Neural crest cell (in vitro differentiated cells): ENCODE results near the gene ROBO2. TPM values are rescaled to one million over a fixed set of nuclear protein-coding genes. Genes with fewer than 3 reads are reported as not detected.

Source experiments
- DNase-seq: peaks from one replicate; pipeline ENCODE4 v3.0.0; 2021; ENCODE audit warnings: low read depth, mixed read lengths, low spot score
- H3K27ac Mint-ChIP-seq: one replicate; pipeline ENCODE4 v1.8.0; 2021; ENCODE audit warnings: mild to moderate bottlenecking, mixed read lengths; ENCODE audit not compliant: unreplicated experiment
- H3K27me3 Mint-ChIP-seq: 2 replicates; pipeline ENCODE4 v1.8.0; 2021; ENCODE audit warnings: low read depth, mild to moderate bottlenecking, mixed read lengths
- H3K36me3 Mint-ChIP-seq: 2 replicates; pipeline ENCODE4 v1.8.0; 2021; ENCODE audit warnings: low read depth, mild to moderate bottlenecking, mixed read lengths
- H3K4me1 Mint-ChIP-seq: 2 replicates; pipeline ENCODE4 v1.8.0; 2021; ENCODE audit warnings: mixed read lengths
- H3K4me3 Mint-ChIP-seq: one replicate; pipeline ENCODE4 v1.8.0; 2021; ENCODE audit warnings: mild to moderate bottlenecking, mixed read lengths
- H3K9me3 Mint-ChIP-seq: 2 replicates; pipeline ENCODE4 v1.8.0; 2021; ENCODE audit warnings: mixed read lengths
- total RNA-seq: library from RNA; stranded (reverse); gene quantifications from 2 replicates; pipeline ENCODE4 v1.2.1, GENCODE V29; 2021
- TF ChIP-seq, protein P1 (sequence below): fragments of 200-600 bp; sonication (generic); conservative IDR thresholded peaks from 2 replicates; pipeline ENCODE4 v1.5.0; 2021; ENCODE audit warnings: antibody characterized with exemption, mild to moderate bottlenecking

ROBO2 gene
- total RNA-seq, 1 donor from 2014 or later: 27.9 TPM

GRCh38 chr3:77372018-77372417, 332.1 kb downstream of the ROBO2 start:
- DNase-seq: no peak
- Mint-ChIP-seq H3K9me3 (no peaks in the 10 kb centered on the region), H3K27ac (no peak overlapping the region), H3K4me1 (no peaks in the 10 kb centered on the region), H3K4me3 (no peak overlapping the region), H3K36me3 (no peaks in the 10 kb centered on the region), H3K27me3 (no peaks in the 10 kb centered on the region)
- TF ChIP-seq, protein P1, sequence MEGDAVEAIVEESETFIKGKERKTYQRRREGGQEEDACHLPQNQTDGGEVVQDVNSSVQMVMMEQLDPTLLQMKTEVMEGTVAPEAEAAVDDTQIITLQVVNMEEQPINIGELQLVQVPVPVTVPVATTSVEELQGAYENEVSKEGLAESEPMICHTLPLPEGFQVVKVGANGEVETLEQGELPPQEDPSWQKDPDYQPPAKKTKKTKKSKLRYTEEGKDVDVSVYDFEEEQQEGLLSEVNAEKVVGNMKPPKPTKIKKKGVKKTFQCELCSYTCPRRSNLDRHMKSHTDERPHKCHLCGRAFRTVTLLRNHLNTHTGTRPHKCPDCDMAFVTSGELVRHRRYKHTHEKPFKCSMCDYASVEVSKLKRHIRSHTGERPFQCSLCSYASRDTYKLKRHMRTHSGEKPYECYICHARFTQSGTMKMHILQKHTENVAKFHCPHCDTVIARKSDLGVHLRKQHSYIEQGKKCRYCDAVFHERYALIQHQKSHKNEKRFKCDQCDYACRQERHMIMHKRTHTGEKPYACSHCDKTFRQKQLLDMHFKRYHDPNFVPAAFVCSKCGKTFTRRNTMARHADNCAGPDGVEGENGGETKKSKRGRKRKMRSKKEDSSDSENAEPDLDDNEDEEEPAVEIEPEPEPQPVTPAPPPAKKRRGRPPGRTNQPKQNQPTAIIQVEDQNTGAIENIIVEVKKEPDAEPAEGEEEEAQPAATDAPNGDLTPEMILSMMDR: no peak

- H3K4me1 Mint-ChIP-seq: no peaks in the 10 kb centered on the region
- no peaks in the 10 kb centered on the region for H3K27me3 Mint-ChIP-seq
- H3K36me3 Mint-ChIP-seq: no peaks in the 10 kb centered on the region
- H3K9me3 Mint-ChIP-seq: no peaks in the 10 kb centered on the region
- H3K4me3 Mint-ChIP-seq: no peak overlapping the region
- DNase-seq: no peak
- TF ChIP-seq, protein P1: no peak
- no peak overlapping the region for H3K27ac Mint-ChIP-seq
Observed at GRCh38 chr3:77372634-77373346, 332.9 kb downstream of the ROBO2 start.

GRCh38 chr3:77373619-77374018, 333.7 kb downstream of the ROBO2 start:
- Mint-ChIP-seq H3K9me3 (no peaks in the 10 kb centered on the region), H3K27me3 (no peaks in the 10 kb centered on the region), H3K4me3 (no peak overlapping the region), H3K4me1 (no peaks in the 10 kb centered on the region), H3K27ac (no peak overlapping the region), H3K36me3 (no peaks in the 10 kb centered on the region)
- TF ChIP-seq, protein P1: no peak
- no peak for DNase-seq

- Mint-ChIP-seq H3K4me1 (no peaks in the 10 kb centered on the region), H3K27ac (no peak overlapping the region), H3K9me3 (no peaks in the 10 kb centered on the region), H3K27me3 (no peaks in the 10 kb centered on the region), H3K4me3 (no peak overlapping the region), H3K36me3 (no peaks in the 10 kb centered on the region)
- DNase-seq: no peak
- TF ChIP-seq, protein P1: no peak
Observed at GRCh38 chr3:77376511-77376910, 336.6 kb downstream of the ROBO2 start.

GRCh38 chr3:77377717-77378116, 337.8 kb downstream of the ROBO2 start:
- no peak overlapping the region for H3K27ac Mint-ChIP-seq
- H3K36me3 Mint-ChIP-seq: no peaks in the 10 kb centered on the region
- peaks cover 3% of the 10 kb centered on the region for H3K9me3 Mint-ChIP-seq
- H3K27me3 Mint-ChIP-seq: no peaks in the 10 kb centered on the region
- H3K4me3 Mint-ChIP-seq: no peak overlapping the region
- TF ChIP-seq, protein P1: no peak
- DNase-seq: no peak
- no peaks in the 10 kb centered on the region for H3K4me1 Mint-ChIP-seq
